GM12874 (cell line): Measurements from ENCODE around the gene PDE1C.

Experiments used
- TF ChIP-seq, protein P1 (sequence below): IDR thresholded peaks from 2 replicates; pipeline ENCODE4 v1.5.1; 2011; ENCODE audit warnings: low read depth, mild to moderate bottlenecking, control low read depth, low read length, moderate library complexity; ENCODE audit not compliant: insufficient read depth

The PDE1C gene

GRCh38 chr7:32020551-32021159, 49.6 kb downstream of the PDE1C start:
- TF ChIP-seq, protein P1, sequence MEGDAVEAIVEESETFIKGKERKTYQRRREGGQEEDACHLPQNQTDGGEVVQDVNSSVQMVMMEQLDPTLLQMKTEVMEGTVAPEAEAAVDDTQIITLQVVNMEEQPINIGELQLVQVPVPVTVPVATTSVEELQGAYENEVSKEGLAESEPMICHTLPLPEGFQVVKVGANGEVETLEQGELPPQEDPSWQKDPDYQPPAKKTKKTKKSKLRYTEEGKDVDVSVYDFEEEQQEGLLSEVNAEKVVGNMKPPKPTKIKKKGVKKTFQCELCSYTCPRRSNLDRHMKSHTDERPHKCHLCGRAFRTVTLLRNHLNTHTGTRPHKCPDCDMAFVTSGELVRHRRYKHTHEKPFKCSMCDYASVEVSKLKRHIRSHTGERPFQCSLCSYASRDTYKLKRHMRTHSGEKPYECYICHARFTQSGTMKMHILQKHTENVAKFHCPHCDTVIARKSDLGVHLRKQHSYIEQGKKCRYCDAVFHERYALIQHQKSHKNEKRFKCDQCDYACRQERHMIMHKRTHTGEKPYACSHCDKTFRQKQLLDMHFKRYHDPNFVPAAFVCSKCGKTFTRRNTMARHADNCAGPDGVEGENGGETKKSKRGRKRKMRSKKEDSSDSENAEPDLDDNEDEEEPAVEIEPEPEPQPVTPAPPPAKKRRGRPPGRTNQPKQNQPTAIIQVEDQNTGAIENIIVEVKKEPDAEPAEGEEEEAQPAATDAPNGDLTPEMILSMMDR: no peak

DNA sequence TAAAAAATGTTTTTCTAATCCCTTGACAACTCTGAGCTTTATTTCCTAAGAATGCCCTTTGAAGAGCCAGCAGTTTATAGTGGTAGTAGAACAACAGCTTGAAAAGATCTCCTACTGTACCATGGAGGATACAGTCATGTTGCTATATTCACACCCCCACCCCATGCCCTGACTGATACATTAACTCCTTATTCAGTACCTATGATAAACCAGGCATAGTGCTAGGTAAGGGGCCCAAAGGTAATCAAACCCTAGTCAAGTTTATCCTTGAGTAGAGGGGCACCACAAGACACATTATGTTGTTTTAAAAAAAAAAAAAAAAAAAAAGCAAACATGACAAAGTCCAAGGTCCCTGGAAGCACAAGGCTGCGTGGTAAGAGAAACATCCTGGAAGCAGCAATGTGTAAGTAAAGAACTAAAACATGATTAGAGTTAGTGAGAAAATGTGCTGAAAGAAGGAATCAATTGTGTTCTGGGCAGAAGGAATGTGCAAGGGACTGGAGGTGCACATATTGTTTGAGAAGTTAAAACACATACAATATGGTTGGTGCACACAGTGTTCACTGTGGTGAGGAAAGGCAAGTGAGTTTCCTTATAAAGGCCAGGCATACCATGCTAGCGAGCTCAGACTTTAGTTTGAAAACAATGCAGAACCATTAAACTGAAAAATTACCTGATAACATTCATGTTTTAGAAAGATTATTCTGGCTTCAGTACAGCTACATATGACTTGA, 51.2 kb downstream of the PDE1C start:
- TF ChIP-seq, protein P1: no peak

- TF ChIP-seq, protein P1: no peak
Observed at GRCh38 chr7:32015133-32015532, 55.1 kb downstream of the PDE1C start.

- TF ChIP-seq, protein P1: no peak
Observed at GRCh38 chr7:32005577-32005976, 64.6 kb downstream of the PDE1C start.

GRCh38 chr7:32001948-32002347, 68.3 kb downstream of the PDE1C start:
- TF ChIP-seq, protein P1: no peak

- TF ChIP-seq, protein P1: no peak
Observed at GRCh38 chr7:31997423-31997822, 72.8 kb downstream of the PDE1C start.

GRCh38 chr7:31995134-31995533, 75.1 kb downstream of the PDE1C start:
- TF ChIP-seq, protein P1: no peak
